Activated CD8-positive, alpha-beta memory T cell treated with anti-CD3 and anti-CD28 coated beads for 36 hours (primary cell): ENCODE measurements around the gene CNNM3. TPM values are rescaled to one million over a fixed set of nuclear protein-coding genes. Genes with fewer than 3 reads are reported as not detected.

Experiments
- CTCF ChIA-PET: fragments of 350-600 bp; sonication (Branson Sonifier 250); formaldehyde crosslinking; loops from one replicate; lab custom pipeline; 2021; ENCODE audit warnings: antibody characterized with exemption; lab: Charles Lee
- POLR2A ChIA-PET: fragments of 350-600 bp; sonication (Branson Sonifier 250); formaldehyde crosslinking; loops from one replicate; lab custom pipeline; 2021; ENCODE audit warnings: antibody characterized with exemption; lab: Charles Lee
- total RNA-seq, 2 experiments: library from RNA; stranded (reverse); gene quantifications; one replicate each; pipeline ENCODE4 v1.2.3, GENCODE V29; 2021

Gene CNNM3
- total RNA-seq, 2 experiments from 2014 or later, result 28.5 to 29.0 TPM

DNA sequence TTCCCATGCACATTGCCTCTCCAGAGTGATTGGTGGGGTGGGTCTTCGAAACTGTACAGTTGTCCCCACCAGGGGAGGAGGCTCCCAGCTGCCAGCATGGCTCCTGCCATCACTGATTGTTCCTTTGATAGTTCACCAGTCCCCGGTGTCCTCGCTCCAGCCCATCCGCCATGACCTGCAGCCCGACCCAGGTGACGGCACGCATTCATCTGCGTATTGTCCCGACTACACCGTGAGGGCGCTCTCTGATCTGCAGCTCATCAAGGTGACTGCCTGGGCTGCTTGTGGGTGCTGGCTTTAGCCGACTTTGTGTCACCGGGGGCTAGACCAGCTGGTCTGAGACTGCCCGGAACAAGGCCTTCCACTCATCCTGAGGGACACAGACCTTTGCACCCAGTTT is 12.4 kb downstream of the CNNM3 start:
- ChIA-PET CTCF (no interaction called here), POLR2A (no interaction called here)

DNA sequence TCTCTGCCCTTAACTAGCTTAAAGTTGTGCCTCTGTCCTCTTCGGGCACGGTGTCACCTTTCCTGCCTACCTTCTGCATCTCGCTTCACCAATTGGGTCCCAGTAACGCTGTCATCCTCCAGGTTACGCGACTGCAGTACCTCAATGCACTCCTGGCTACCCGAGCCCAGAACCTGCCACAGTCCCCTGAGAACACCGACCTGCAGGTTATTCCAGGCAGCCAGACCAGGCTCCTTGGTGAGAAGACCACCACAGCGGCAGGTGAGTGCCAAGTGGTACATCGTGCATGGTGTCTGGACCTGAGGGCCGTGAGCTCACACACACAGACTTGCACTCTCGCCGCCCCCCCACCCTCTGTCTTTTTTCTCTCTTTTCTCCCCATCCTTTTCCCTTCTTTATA is 12.8 kb downstream of the CNNM3 start:
- ChIA-PET POLR2A (no interaction called here), CTCF (no interaction called here)

DNA sequence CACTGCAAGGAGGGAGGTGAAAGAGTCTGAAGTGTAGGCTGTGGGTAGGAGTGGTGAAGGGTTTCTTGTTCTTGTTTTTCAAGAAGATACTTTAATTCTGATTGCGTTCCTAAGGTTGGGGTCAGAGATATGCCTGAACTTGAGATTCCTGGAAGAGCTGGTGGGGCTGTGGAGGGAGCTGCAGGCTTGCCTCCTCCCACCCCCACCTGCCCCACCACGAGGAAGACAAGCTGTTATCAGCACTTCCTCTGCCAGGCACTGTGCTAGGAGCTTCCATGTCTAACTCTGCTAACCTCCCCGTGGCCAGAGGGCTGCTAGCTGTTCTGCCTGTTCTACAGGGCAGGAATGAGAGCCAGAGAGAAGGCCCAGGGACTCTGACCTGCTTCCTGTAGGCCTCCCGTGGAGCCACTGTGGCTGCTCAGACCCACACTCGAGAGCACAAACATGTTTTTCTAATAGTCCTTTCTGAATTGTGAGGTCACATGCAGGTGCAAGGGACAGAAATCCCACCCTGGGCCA is 14.0 kb downstream of the CNNM3 start:
- CTCF ChIA-PET, result no interaction called here
- POLR2A ChIA-PET, result interaction anchor here (0.5 kb wide), 1 partner anchor 22 kb away, joined by 8 read pairs; no protein-coding TSS in a partner anchor

DNA sequence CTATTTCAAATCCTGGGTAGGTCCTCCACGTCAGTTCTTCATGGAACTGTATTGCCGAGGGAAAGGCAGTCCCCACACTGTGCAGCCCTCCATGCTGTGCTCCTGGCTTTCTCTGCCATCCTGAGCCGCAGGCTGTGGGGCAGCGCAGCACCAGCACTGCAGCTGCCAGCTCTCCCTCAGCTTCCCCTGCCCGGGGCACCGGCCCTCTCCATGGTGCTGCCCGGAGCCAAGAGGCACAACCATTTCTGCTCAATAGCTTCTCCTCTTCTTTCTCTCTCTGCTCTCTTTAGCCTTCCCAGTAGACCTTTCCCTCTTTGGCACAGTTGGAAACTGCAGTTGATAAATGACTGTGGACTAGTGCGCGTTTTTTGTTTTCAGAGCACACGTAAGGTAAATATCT is 15.6 kb downstream of the CNNM3 start:
- POLR2A ChIA-PET, result no interaction called here
- CTCF ChIA-PET, result no interaction called here

DNA sequence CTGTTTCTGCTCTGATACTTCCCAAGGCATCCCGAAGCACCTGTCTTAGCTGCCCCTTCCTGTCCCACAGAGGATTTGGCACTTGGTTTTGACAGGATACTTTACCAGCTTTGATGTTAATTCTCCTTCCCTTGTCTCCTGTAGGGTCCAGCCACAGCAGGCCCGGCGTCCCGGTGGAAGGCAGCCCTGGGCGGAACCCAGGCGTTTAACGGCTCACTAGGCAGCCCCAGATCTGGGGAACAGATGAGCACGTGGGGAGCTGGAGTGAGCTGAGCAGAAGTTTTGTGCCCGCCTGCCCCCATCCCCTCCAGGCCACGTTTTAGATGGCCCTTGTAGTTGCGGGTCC is 16.3 kb downstream of the CNNM3 start:
- CTCF ChIA-PET, result interaction anchor here (1.4 kb wide), 1 partner anchor 59 kb away, joined by 3 read pairs; no protein-coding TSS in a partner anchor

DNA sequence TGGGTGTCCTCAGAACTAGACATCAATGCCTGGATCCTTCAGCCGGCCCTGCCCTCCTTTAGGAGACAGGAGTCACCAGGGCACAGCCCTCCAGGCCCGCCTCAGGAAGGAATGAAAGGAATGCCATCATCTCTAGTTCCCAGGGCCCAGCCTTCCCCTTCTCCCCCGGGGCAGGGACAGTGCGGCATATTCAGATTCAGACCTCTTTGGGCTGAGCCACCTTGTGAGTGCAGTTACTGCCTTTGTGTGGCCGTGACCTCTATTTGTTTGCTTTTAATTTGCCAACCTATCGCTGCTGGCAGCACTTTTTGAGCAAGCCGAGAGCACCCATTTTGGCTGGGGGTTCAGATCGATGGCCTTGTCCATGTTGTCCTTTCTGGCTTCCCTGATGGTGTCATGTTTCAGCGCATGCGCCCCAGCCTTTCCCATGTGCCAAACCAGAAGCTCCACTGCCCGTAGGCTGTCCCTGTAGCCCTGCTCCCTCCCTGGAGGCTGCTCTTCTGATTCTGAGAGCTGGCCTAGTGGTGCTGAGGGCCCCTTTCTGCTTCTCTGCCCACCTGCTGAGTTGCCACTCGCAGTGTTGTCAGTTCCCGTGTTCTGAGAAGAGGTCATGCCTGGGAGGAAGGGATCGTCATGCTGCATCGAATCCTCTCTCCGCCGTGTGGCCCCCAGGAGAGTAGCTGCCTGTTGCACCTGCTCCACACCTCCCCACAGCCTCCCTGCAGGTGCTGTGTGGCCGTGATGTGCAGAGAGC is 16.9 kb downstream of the CNNM3 start:
- ChIA-PET POLR2A (no interaction called here), CTCF (interaction anchor here (0.5 to 1.6 kb wide), 3 partner anchors 25 to 59 kb away, joined by 3 to 4 read pairs (median 3); partner anchors contain the start of gene ANKRD39)

More for the DNA sequence above, 16.3 kb downstream of the CNNM3 start:
- POLR2A ChIA-PET, result no interaction called here

DNA sequence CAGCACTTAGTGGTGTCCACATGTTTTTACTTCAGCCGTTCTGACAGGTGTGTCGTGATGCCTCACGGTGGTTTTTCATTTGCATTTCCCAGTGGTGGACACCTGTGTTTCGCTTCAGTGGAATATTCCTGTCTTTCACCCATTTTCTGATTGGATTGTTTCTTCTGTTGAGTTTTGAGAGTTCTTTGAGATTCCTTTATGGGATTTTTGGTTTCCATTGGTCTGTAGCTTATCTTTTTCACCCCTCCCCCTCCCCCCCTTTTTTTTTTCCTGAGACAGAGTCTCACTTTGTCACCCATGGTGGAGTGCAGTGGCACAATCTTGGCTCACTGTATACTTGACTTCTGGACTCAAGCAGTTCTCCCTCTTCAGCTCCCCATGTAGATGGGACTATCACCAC is 19.8 kb downstream of the CNNM3 start:
- ChIA-PET CTCF (no interaction called here), POLR2A (no interaction called here)

DNA sequence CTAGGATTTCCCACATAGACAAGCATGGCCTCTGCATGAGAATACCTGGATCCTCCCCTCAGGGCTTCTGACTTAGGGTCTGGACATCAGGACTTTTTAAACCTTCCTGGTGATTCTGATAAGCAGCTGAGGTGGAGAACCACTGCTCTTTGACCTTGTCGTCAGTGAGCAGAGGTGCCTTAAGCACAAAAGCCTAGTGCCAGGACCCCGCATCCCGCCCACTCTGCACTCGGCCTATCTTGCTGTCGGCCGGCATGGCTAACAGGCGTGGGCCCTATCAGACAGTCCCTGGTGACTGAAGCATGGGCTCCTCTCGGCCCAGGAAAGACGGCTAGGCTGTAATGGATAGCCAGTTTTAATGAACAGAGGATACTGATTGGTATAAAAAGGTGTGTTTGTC is 21.5 kb downstream of the CNNM3 start:
- POLR2A ChIA-PET, result interaction anchor here (0.9 kb wide), 1 partner anchor 15 kb away, joined by 3 read pairs; no protein-coding TSS in a partner anchor

DNA sequence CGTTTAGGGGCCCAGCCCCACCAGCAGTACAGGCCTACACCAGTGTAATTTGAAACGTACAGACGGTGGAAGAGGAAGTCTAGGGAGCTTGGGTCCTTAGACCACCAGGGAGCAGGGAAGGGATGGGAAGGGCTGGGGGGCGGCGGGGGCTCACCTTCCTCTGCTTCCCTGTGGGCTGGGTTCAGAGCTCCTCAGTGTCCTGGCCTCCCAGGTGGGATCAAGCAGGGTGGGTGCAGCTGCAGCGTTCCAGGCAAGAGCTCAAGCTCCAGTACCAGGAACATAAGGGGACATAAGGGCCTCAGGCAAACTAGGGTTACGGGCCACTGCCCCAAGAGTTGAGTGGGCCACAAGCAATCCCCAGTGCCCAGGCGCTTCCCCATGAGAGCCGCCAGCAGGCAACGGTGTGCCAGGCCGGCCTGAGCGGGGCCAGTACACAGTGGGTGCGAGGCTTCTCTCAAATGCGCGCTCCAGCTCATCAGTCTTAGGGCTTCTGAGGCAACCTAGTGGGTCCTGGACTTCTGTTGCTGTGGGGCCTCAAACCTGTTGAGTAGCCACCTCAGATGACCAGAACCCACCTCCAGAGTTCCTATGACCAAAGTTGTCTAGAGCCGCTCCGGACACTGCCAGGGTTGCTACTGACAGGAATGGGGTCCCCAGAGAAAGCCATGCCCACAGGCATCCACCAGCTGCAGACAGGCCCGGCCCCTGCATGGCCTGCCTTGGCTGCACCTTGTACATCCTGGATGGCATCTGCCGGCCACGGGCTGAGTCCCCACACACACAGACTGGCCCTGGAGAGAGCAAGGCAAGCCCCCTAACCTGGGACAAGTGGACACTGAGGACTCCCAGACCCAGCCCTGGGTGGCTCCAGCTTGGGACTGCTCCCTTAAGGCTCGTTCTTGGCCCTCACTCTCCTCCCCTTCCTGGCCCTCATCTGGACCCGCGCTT is 22.6 kb downstream of the CNNM3 start:
- CTCF ChIA-PET, result interaction anchor here (3.1 kb wide), 1 partner anchor 19 kb away, joined by 24 read pairs; the partner anchor contains the start of gene ANKRD39

More for the DNA sequence above, 21.5 kb downstream of the CNNM3 start:
- CTCF ChIA-PET, result interaction anchor here (3.1 kb wide), 1 partner anchor 20 kb away, joined by 24 read pairs; the partner anchor contains the start of gene ANKRD39

DNA sequence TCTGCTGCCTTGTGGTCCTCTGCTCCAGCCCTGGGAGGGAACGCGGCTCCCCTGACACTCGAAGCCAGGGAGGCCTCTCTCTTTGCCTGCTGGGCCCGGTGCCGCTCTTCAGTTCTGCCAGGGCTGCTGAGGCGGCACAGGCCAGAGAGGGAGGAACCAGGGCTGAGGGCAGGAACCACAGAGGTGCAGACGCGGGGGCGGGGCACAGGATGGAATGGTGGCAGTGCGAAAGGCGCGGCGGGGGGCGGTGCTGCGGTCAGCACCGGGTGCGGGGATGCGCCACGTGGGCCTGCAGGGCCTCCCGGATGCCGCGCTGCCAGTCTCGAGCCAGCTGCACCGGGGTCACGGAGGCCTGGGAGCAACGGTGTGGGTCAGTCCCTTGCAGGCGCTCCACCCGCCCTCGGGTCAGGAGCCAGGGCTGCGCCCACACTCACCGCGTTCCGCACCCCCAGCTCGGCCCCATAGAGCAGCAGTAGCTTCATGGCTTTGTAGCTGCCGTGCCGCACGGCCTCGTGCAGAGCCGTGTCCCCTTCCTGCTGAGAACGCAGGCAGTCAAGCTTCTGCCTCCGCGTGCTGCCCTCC is 23.3 kb downstream of the CNNM3 start:
- POLR2A ChIA-PET, result interaction anchor here (1.3 to 1.7 kb wide), 2 partner anchors 18 to 24 kb away, joined by 5 to 18 read pairs; partner anchors contain the start of genes ANKRD39 and CNNM3

More for the DNA sequence above, 22.6 kb downstream of the CNNM3 start:
- POLR2A ChIA-PET, result interaction anchor here (0.9 to 1.7 kb wide), 3 partner anchors 17 to 23 kb away, joined by 3 to 18 read pairs (median 5); partner anchors contain the start of genes ANKRD39 and CNNM3

DNA sequence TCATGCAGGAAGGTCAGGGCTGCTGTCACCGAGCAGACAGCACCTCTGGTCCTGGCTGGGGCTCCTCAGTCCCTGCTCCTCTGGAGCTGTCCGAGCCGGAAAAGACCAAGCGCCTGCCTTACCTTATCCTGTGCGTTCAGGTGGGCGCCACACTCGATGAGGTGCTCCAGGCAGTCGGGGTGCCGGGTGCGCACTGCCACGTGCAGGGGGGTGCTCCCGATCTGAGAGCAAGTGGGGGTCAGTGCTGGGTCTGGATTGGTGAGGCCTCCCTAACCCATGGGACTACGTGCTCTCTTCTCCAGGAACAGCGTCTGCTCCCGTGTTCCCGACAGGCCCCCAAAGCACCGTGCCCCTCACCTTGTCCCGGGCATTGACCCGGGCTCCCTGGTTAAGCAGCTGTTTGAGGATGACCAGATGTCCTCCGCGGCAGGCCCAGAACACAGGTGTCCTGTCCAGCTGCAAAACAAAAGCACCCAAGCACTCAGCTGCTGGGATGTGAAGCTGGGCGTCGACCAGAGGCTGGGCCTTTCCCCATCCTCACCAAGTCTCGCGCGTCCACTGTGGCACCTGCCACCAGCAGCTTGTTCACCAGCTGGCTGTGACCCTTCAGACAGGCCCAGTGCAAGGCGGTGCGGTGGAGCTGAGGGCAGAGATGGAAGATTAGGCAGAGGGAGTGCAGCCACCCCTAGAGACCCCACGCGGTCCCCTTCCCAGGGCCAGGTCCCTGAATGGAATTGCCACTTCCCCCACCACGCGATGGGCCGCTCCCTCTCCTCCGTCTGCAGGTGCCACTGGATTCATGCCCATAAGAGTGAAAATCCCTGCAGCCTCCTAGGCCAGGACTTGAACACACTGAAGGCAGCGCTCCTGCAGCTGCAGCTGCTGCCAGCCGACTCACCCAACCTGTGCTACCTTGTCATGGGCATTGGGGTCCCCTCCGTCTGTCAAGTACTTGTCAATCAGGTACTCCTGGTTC is 24.1 kb downstream of the CNNM3 start:
- POLR2A ChIA-PET, result interaction anchor here (1.3 to 1.7 kb wide), 2 partner anchors 18 to 24 kb away, joined by 5 to 18 read pairs; partner anchors contain the start of genes ANKRD39 and CNNM3
- CTCF ChIA-PET, result interaction anchor here (1.0 to 3.1 kb wide), 5 partner anchors 17 to 286 kb away, joined by 3 to 24 read pairs (median 4); partner anchors contain the start of genes ANKRD39 and CNNM3

More for the DNA sequence above, 23.3 kb downstream of the CNNM3 start:
- CTCF ChIA-PET, result interaction anchor here (1.0 to 3.1 kb wide), 4 partner anchors 18 to 111 kb away, joined by 3 to 24 read pairs (median 4); partner anchors contain the start of genes ANKRD39 and CNNM3

DNA sequence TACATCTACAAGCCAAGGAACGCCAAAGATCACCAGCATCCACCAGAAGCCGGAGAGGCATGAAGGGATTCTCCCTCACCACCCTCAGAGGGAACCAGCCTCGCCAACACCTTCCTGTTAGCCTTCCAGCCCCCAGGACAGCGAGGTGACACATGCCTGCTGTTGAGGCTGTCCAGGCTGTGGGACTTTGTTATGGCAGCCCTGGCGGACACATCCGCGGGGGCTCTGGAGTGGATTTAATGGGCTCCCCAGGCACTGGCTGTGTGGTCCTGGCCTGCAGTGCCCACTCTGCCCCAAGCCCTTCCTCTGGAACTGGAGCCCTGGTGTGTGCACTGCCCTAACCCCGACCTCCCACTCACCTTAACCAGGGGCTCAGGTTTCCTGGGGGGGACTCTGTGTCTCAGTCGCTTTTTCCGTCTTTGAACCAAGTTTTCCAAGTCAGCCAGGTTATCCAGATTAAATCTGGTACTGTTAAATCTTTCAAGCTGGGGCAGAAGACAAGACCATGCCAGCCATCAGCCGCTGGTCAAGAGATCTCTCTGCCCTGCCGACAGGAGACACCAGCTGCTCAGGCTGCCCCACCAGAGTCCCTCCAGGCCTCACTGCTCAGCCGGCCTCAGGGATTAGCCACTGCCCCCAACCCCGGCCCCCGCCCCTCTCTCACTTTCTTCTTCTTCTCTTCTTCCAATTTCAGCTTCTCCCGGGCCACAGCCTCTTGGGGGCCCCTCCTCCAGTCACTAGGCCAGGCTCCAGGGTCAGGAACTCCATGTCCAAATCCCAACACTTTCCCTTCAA is 25.8 kb downstream of the CNNM3 start:
- ChIA-PET POLR2A (no interaction called here), CTCF (no interaction called here)

DNA sequence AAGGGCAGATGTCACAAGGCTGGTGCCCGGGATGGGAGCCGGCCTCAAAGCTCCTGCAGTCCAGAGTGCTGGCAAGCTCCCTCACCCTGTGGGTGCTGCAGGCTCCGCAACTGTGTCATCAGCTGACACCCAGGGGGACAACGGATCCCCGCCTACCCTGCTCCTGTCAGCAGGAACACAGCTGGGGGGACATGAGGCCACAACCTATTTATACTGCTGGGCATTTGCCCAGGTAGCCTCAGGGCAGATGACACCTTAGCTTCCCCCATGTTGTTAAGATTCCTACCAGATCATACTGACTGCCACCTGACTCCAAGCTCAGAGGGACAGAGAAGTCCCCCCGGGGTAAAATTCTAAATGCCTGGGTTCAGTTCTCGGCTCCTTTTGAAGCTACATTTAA is 26.5 kb downstream of the CNNM3 start:
- POLR2A ChIA-PET, result no interaction called here

DNA sequence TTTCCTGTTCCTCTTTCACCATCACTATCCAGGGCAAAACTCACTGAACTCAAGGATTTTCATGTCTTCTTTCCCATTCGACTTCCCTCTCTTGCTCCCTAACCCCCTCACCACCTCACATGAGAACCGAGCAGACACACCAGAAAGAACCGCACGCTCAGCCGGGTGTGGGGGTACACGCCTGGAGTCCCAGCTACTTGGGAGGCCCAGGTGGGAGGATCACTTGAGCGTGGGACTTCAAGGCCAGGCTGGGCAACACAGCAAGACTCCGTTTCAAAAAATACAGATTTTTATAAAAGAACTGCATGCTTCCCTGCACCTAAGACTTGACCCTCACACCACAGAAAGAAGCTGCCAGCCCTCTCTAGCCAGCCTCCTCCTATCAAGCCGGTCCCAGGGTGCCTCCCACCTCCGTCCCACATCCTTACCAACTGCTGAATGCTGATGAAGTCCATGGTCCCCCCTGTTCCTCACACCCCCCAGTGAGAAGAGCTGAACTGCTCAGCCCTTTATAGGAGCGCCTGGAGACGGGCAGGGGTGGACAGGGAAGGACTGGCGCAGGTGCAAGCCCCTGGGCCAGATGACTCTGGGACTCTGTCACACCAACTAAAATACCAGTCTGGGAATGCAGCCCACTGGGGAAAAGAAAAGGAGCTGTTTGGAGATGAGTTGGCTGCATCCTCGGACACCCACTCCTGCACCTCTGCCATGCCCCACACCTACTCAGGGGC is 27.6 kb downstream of the CNNM3 start, which contains the start of gene ANKRD23:
TSS of gene ANKRD23 (minus strand) at position 484 of the 731 bp plus-strand sequence. CDS start at position 455, 29 bp downstream.
- ChIA-PET CTCF (interaction anchor here (0.7 to 1.5 kb wide), 3 partner anchors 9 to 15 kb away, joined by 4 to 6 read pairs (median 6); partner anchors contain the start of gene ANKRD39), POLR2A (interaction anchor here (0.6 kb wide), 2 partner anchors 30 to 503 kb away, joined by 3 to 4 read pairs; no protein-coding TSS in a partner anchor)

More for the DNA sequence above, 26.5 kb downstream of the CNNM3 start:
- CTCF ChIA-PET, result interaction anchor here (0.7 kb wide), 1 partner anchor 16 kb away, joined by 6 read pairs; no protein-coding TSS in a partner anchor

DNA sequence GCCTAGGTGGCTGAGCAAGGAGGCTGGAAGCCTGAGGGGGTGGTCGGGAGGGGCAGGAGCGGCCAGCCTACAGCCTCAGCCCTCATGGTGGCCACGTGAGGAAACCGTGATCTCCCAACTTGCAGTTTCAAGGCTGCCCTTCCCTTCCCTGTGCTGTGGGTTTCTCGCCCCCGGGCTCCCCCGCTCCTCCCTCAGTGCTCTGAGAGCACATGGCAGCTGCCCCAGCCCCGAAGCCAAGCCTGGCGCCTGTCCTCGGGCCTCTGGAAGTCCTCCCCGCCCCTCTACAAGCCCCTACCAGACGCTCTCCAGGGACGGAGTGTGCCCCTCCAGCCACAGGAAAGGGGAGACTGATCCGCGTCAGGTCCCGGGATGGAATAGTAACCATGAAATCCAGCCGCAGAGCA is 28.3 kb downstream of the CNNM3 start:
- ChIA-PET CTCF (interaction anchor here (1.1 to 1.5 kb wide), 4 partner anchors 8 to 107 kb away, joined by 4 to 6 read pairs (median 4); partner anchors contain the start of gene ANKRD39), POLR2A (interaction anchor here (0.6 kb wide), 3 partner anchors 31 to 504 kb away, joined by 3 to 5 read pairs (median 4); no protein-coding TSS in a partner anchor)
